Spleen (tissue), 11 donors: ENCODE data around the gene NFE2L2. TPM values are rescaled to one million over a fixed set of nuclear protein-coding genes. Genes with fewer than 3 reads are reported as not detected.

ENCODE experiments used
- DNase-seq: peaks from one replicate; pipeline ENCODE4 v3.0.0-alpha.2; 2020
- H3K27ac ChIP-seq, 8 donors: fragments of 200-600 bp; sonication (generic) in 7 of 8; 1 replicate in 4 of 8; 2 replicates in 4 of 8; pipeline versions ENCODE4 v1.5.0 to v1.8.0; 2016 to 2021; ENCODE audit warnings: inconsistent platforms in 4 of 8, mild to moderate bottlenecking in 4 of 8, moderate library complexity in 1 of 8
- H3K27me3 ChIP-seq, 7 donors: fragments of 200-600 bp; sonication (generic) in 6 of 7; replicated peaks in 1 of 7; 1 replicate in 4 of 7; 2 replicates in 3 of 7; pipeline versions ENCODE4 v1.5.0 to v1.8.0; 2016 to 2021; ENCODE audit warnings: inconsistent platforms in 3 of 7, mild to moderate bottlenecking in 1 of 7
- H3K36me3 ChIP-seq, 6 donors: fragments of 200-600 bp; sonication (generic) in 5 of 6; 1 replicate in 4 of 6; 2 replicates in 2 of 6; pipeline versions ENCODE4 v1.5.0 to v1.8.0; 2016 to 2021; ENCODE audit warnings: inconsistent platforms in 2 of 6
- H3K4me1 ChIP-seq, 6 donors: fragments of 200-600 bp; sonication (generic) in 5 of 6; 1 replicate in 3 of 6; 2 replicates in 3 of 6; pipeline versions ENCODE4 v1.5.0 to v1.8.0; 2016 to 2021; ENCODE audit warnings: inconsistent platforms in 3 of 6
- H3K4me3 ChIP-seq, 8 donors: fragments of 200-600 bp; sonication (generic) in 7 of 8; 1 replicate in 4 of 8; 2 replicates in 4 of 8; pipeline versions ENCODE4 v1.5.0 to v1.8.0; 2016 to 2021; ENCODE audit warnings: inconsistent platforms in 4 of 8, mild to moderate bottlenecking in 4 of 8, moderate library complexity in 2 of 8
- H3K9me3 ChIP-seq, 8 donors: fragments of 200-600 bp; sonication (generic) in 7 of 8; 1 replicate in 4 of 8; 2 replicates in 4 of 8; pipeline versions ENCODE4 v1.5.0 to v1.8.0; 2016 to 2021; ENCODE audit warnings: inconsistent platforms in 4 of 8
- CTCF ChIP-seq, 11 experiments: fragments of 200-600 bp in 7 of 11; fragments of 450-650 bp in 4 of 11; sonication (generic) in 4 of 11; IDR thresholded peaks in 8 of 11; conservative IDR thresholded peaks in 3 of 11; 1 replicate in 7 of 11; 2 replicates in 4 of 11; pipeline versions ENCODE4 v1.4.0 to v1.8.0; 2016 to 2021; ENCODE audit warnings: antibody characterized with exemption in 11 of 11, inconsistent platforms in 4 of 11, mild to moderate bottlenecking in 1 of 11
- POLR2A ChIP-seq, 3 donors: fragments of 450-650 bp; IDR thresholded peaks; one replicate each; pipeline ENCODE4 v1.5.1; 2017; ENCODE audit warnings: antibody characterized with exemption in 3 of 3, mild to moderate bottlenecking in 1 of 3
- POLR2AphosphoS5 ChIP-seq, 3 donors: sonication (generic); formaldehyde crosslinking; IDR thresholded peaks; one replicate each; pipeline ENCODE4 v1.5.1; 2017; ENCODE audit warnings: antibody characterized with exemption in 3 of 3
- WGBS, 5 donors: extraction: QIAGEN DNeasy Blood & Tissue Kit in 3 of 5; methylation state at CpG; one replicate each; pipeline versions ENCODE4 v1.1.5 to v1.1.7; 2013 to 2018; 5-methylcytosine and 5-hydroxymethylcytosine counted together
- intact Hi-C: fragments of 100-400 bp; cut with DNase I; formaldehyde crosslinking; loops from one replicate; pipeline ENCODE4 v1.15.0; 2023; ENCODE audit warnings: low total_unique reads
- polyA plus RNA-seq, 3 donors: library from polyadenylated mRNA; stranded (reverse); fragments of 200-250 nt; gene quantifications; one replicate each; pipeline ENCODE4 v1.2.1, GENCODE V29; 2013
- total RNA-seq, 7 donors: library from RNA; depleted of rRNA in 3 of 7; stranded (reverse); fragments of >200 nt in 3 of 7; fragmentation: NEBNext Ultra II Directional in 4 of 7; extraction: Animal tissue kit (Norgen Biotek cat#: 25700) in 4 of 7; gene quantifications; one replicate each; pipeline versions ENCODE4 v1.1.0 to v1.2.1, GENCODE V29; 2016 to 2021
- donor health status: healthy with polysubstance abuse.
- donor health status: DM: no; HTN: no; CAD: no; lungs with moderate emphysema.
- donor health status: DM: no; HTN: no; CAD: no.
- donor health status: Bipolar disorder and iron deficiency.
- donor health status: healthy.
- donor health status: DM: no; HTN: no; CAD: no.
- donor health status: DM: yes; HTN: yes; CAD: no.

Gene NFE2L2
- total and polyA plus RNA-seq, 10 donors, result 25.9 to 148 (median 101) TPM

- no peaks in the 10 kb centered on the region for H3K9me3 ChIP-seq
- H3K36me3 ChIP-seq, result peaks cover 0 to 84% (median 66%) of the 10 kb centered on the region in 6 donors
- intact Hi-C loops, result no loop called here
- peak in 1 of 3 donors; percentile 29 for TF ChIP-seq POLR2AphosphoS5 (IDR thresholded peaks at IDR 0.05)
- TF ChIP-seq CTCF (IDR thresholded peaks at IDR 0.05 in 8 of 11, conservative IDR thresholded peaks at IDR 0.05 in 3 of 11), result no peak
- no peak overlapping the region for H3K4me3 ChIP-seq
- no peak for DNase-seq
- H3K27ac ChIP-seq, result no peak overlapping the region
- H3K27me3 ChIP-seq, result no peaks in the 10 kb centered on the region
- peaks cover 28 to 88% (median 80%) of the 10 kb centered on the region in 6 donors for H3K4me1 ChIP-seq
- WGBS, 5 donors, result 82 to 89% (median 83%) methylated on average over 5 of the region's 5 CpGs
Measured at GRCh38 chr2:177217247-177217843, 47.2 kb downstream of the NFE2L2 start.

GRCh38 chr2:177212891-177213856 lies 51.4 kb downstream of the NFE2L2 start:
- Histone ChIP-seq H3K4me1 (peaks cover 28 to 66% (median 56%) of the 10 kb centered on the region in 6 donors), H3K27ac (peak overlapping the region; percentile 98 to 100 (median 99)), H3K27me3 (no peaks in the 10 kb centered on the region), H3K36me3 (peaks cover 0 to 43% (median 27%) of the 10 kb centered on the region in 6 donors), H3K4me3 (peak overlapping the region; percentile 59 to 90 (median 68)), H3K9me3 (no peaks in the 10 kb centered on the region)
- DNase-seq, result peak; percentile 97
- intact Hi-C loops, result loop anchor here (5.0 kb wide), 1 partner anchor 49 kb away; the partner anchor contains the start of gene NFE2L2
- TF ChIP-seq POLR2A (IDR thresholded peaks at IDR 0.05) (no peak), CTCF (IDR thresholded peaks at IDR 0.05 in 8 of 11, conservative IDR thresholded peaks at IDR 0.05 in 3 of 11) (peak in 2 of 11 experiments; percentile 34 to 45), POLR2AphosphoS5 (IDR thresholded peaks at IDR 0.05) (peak in 2 of 3 donors; percentile 50 to 60)
- 0 to 1% (median 0%) methylated on average over 39 to 74 of the region's 74 CpGs for WGBS, 5 donors

- peak; percentile 100 for DNase-seq
- Histone ChIP-seq H3K36me3 (peaks cover 0 to 34% (median 18%) of the 10 kb centered on the region in 6 donors), H3K27ac (peak within 1 kb of the TSS; percentile 98 to 100 (median 99)), H3K4me1 (peaks cover 28 to 57% (median 49%) of the 10 kb centered on the region in 6 donors), H3K9me3 (no peaks in the 10 kb centered on the region), H3K4me3 (peak within 1 kb of the TSS; percentile 59 to 90 (median 68)), H3K27me3 (no peaks in the 10 kb centered on the region)
- peak; percentile 96 to 98 (median 98) for TF ChIP-seq POLR2AphosphoS5 (IDR thresholded peaks at IDR 0.05)
- TF ChIP-seq CTCF (IDR thresholded peaks at IDR 0.05 in 8 of 11, conservative IDR thresholded peaks at IDR 0.05 in 3 of 11), result peak in 5 of 11 experiments; percentile 15 to 47 (median 27)
- TF ChIP-seq POLR2A (IDR thresholded peaks at IDR 0.05), result peak; percentile 8 to 94 (median 55)
- intact Hi-C loops, result loop anchor here (5.0 kb wide), 1 partner anchor 50 kb away; the partner anchor contains the start of gene NFE2L2
- WGBS, 5 donors, result 0 to 8% (median 4%) methylated on average over 49 to 74 of the region's 74 CpGs
Measured at GRCh38 chr2:177212106-177212890, 52.2 kb downstream of the NFE2L2 start, which contains the start of gene HNRNPA3. Gene HNRNPA3 (plus strand): TSS chr2:177212794. CDS start chr2:177212800, 6 bp downstream.
